ENCODE data around the gene SH3RF3.
"Not testable (repeated sequence)": the region's sequence is repeated elsewhere in the genome, so short reads cannot be mapped to it uniquely, and the experiment has no call there.

The SH3RF3 gene

DNA sequence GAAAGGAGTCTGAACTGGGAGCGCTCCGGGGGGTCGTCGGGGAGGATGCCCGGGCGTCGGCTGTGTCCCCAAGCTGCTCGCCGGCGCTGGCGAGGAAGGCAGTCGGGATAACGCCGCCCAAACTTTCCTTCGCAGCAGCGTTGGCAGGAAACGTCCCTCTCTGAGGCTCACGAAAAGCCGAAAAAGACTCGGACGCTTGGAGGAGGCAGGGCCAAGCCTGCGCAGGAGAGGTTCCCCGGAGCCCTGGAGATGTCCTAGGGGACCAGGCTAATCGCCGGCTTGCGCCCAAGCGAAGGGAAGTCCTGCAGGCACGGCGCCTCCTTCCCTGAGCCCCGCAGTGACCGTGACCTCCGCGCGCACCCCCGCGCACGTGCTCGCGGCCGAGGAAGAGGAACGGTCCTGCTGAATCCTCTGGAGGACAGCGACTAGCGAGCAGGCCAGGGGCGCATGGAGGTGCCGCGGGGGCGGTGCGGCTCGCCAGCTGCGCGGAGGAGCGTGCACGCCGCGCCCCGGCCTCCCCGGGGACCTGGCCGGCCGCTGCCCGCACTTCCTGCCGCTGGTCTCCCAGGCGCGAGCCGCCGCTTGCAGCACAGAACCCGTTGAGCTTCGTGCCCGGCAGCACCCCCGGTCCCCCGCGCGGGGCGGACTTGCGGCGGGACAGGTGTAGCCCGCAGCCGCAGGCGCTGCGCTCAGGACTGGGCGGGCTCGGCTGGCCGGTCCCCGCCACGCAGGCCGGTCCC lies at the start of gene SH3RF3:
SH3RF3 (plus strand) TSS at position 590 of the 740 bp plus-strand sequence.
- DNase-seq (ENCODE audit: low spot score) = no peak

DNA sequence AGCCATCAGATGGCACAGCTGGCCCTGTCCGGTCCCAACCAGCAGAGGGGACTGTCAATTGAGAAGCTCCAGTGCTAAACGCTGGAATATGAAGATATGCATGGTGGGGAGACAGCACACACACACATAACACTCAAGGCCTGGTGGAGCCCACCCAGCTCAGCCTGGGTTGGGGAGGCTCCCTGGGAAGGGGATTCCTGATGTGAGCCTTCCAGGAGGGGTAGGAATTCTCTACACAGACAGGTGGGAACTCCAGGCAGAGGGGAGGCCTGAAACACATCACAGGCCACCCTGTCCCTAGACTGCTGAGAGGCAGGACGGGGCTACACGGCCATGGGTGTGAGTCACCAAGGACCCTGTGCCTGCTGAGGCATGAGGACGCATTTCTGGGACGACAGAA lies 49.4 kb upstream of the SH3RF3 start:
- no peak for DNase-seq (ENCODE audit: low spot score)

DNA sequence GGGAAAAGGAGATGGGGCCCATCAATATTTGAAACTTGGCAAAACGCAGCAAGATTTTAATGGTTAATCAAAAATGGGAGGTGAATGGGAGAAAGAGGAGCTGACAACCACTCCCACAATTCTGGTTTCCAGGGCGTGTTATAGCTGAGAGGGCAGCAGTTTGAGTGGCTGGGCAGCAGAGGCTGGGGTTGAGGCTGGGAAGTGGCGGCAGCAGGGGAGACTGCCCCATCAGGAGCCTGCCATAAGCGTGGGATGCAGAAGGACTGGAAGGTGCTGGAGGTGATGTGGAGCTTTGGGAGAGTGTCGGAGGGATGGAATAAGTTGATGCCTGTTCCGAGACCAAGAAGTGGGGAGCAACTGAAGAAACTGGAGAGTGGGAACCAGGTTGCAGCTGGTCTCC lies 48.9 kb upstream of the SH3RF3 start:
- no peak for DNase-seq (ENCODE audit: low spot score)

DNA sequence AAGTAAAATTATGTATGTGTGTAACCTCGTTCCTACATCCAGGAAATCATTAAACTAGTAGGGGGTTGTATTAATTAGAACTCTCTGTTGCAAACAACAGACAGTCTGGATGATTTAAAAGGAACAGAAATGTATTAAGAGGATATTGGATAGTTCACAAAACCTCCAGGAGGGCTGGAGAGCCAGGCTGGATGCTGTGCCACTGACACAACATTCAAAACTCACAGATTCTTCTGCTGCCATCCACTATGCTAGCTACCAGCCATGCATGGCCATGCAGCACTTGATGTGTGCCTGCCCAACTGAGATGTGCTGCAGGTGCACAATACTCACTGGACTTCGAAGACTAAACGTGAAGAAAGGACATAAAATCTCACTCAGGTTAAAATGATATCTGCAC lies 48.2 kb upstream of the SH3RF3 start:
- DNase-seq (ENCODE audit: low spot score) = no peak

DNA sequence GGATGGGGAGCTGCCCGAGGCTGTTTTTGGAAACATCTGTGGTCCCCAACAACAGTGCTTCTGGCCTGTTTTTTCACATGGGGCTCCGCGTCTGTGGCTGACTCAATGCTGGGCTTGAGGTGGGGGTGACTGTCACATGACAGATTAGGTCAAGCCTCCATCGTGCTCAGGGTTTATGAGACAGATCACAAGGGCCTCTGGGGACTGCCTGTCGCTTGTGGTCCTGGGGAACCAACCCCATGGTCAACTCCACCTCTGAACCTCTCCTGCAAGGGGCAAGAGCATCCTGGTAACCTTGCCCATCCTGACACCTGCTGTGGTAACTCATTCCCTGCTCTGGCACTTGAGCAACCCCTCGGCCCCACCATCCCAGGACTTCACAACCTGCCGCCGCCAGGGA lies 47.6 kb upstream of the SH3RF3 start:
- DNase-seq (ENCODE audit: low spot score) = no peak

DNA sequence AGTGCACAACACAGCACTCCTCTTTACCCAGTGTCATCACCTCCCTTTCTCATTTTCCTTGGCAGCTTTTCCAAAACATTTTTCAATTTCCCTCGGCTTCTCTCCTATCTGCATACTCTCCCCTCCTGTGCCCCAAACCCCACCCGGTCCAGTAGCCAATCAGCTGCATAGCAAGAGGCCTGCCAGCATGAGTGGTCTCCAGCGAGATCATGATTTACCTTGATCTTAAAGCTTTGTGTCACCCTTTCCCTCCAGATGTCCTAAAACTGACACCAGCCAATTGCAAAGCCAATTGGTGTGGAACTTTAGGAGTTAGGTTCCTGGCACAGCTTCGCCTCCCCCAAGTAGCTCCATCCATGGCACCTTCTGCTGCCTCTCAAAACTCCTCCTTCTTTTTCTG lies 45.2 kb upstream of the SH3RF3 start:
- DNase-seq (ENCODE audit: low spot score) = no peak

DNA sequence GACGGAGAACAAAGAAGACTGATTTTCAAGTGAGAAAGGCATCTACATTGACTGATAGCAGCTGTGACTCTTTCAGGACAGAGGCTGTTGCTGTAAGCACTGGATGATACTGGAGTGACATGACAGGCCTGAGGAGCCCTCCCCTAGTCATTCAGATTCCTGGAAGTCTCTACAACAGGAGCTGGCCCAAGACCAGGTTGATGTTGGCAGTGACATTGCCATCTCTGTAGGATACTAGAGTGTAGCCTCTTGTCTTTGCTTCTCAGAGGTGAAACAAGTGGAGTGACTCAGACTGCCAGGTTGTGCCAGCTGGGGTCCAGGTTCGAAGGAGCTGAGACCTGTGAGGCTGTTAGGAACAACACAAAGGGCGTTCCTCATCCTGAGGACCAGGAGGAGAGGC lies 44.7 kb upstream of the SH3RF3 start:
- DNase-seq (ENCODE audit: low spot score) = no peak

DNA sequence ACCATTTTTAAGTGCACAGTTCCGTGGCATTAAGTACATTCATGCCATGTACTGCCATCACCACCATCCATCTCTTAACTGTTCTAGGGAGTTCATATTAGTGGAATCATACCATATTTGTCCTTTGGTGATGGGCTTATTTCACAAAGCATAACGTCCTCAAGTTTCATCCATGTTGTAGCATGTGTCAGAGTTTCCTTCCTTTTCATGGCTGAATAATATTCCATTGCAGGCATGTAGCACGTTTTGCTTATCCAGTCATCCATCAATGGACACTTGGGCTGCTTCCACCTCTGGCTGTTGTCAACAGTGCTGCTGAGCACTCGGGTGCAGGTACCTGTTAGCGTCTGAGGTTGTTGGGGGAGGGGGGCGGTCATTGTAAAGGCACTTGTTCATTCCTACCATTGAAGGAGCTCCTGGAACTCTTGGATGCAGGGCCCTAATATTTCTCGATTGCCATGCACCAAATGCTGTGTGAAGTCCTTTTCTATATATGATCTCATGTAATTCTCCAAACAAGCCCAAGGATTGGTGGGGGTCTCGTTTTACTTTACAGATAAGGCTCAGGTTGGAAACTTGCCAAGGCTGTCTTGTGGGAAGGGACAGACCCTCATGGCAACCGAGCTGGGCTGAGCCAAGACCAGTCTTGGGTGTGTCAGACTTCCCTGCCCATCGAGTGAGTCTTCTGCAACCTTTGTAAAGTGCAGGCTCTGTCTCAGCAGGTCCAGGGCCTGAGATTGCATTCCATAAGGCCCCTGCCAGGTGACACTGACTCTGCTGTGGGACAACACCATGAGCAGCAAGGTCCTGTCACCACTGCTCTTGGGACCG lies 42.9 kb upstream of the SH3RF3 start:
- no peak for DNase-seq (ENCODE audit: low spot score)

DNA sequence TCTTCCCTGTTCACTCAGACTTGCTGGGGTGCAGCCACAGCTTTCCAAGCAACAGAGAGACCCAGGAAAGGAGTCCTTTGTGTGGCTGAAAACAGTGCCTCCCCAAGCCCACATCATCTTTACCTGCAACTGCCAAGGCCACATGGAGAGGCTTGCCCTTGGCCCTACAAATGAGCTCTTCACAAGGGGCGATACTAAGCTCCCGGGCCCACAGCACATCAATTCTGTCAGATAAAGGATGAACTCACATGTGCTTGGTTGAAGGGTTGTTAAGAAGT lies 42.3 kb upstream of the SH3RF3 start:
- DNase-seq (ENCODE audit: low spot score) = no peak

DNA sequence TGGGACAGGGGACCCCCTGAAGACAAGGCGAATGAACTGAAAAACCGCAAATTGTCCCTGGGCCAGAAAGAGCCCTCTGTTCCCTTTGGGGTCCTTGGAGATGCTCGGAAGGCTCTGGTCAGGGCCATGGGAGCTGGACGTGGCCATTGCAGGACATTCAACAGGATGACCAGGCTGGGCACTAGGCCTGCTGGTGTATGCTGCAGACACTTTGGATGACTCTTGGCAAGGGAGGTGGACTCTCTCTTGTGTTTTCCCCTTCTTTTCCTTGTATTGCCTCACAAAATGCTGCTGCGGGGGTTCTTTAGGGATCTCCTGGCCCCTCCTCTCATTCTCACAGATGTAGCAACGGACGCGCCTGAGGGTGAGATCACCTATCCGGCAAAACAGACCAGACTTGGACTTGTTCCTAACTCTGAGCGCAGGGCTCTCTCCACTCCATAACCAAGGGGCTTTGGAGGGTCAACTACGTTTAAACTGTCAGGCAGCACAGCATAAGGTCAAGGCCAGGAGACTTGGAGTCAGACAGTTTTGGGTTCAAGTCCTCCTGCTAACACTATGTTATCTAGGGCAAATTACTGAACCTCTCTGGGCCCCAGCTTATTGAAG lies 41.8 kb upstream of the SH3RF3 start:
- no peak for DNase-seq (ENCODE audit: low spot score)

DNA sequence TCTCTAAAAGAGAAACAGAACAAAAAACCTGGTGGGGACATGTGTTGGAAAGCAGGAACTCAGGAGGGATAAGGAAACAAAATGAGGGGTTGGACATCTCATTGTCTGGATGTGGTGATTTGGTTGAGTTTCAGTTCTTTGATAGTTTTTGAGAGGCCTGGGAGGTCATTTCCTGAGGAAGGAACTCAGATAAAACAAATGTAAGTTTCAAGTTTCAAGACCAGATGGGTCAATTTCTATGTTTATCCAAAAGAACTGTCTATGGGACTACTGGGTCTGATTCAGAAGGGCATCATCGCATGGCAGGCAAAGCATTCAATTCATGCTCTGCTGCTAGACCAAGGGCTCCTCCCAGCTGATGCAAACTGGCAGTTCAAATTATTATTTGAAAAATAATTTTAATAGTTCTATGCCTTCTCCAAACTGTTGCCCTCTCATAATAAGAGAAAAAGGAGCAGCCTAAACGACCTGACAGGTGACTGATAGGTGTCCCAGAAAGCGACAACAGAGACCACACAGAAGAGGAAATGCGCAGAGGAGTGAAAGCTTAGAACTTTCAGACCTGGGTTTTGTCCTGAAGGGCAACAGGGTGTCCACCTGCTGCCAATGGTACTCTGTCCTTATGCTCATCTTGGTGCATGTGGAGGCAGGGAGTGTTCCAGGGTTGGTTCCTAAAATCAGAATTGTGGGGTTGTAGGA lies 39.3 kb upstream of the SH3RF3 start:
- no peak for DNase-seq (ENCODE audit: low spot score)

DNA sequence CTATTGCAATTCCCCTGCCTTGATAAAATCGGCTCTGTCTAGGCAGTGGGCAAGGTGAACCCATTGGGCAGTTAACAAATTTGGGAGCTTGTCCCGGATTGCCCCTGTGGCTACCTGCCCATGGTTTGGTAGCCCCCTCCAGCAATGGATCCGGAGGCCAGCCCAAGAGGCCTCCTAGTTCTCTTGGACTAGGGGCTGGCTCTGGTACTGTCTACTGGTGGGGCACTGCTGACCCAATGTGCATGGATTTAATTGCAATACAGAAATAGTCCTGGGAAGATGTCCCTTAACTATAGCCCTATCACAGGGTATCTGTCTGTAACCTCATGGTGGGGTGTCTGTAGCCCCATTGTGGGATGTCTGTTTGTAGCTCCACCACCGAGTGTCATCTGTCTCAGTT lies 37.5 kb upstream of the SH3RF3 start:
- DNase-seq (ENCODE audit: low spot score) = no peak

DNA sequence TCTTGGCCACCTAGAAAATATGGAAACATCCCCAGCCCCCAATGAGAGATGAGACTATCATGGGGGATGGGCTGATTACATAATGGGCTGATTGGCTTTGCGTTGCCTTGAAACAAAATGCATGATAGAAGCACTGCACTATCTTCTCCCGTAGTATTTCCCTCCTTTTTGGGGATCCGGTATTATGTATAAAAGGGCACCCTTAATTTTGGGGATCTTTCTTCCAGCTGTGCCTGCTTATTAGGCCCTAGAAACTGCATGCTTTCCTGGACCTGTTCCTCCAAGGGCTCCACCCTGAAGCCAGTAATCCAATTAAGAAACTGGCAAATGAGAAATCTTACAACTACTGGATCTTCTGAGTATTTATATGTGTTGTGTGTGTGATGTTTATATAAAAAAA lies 34.9 kb upstream of the SH3RF3 start:
- DNase-seq (ENCODE audit: low spot score) = no peak

DNA sequence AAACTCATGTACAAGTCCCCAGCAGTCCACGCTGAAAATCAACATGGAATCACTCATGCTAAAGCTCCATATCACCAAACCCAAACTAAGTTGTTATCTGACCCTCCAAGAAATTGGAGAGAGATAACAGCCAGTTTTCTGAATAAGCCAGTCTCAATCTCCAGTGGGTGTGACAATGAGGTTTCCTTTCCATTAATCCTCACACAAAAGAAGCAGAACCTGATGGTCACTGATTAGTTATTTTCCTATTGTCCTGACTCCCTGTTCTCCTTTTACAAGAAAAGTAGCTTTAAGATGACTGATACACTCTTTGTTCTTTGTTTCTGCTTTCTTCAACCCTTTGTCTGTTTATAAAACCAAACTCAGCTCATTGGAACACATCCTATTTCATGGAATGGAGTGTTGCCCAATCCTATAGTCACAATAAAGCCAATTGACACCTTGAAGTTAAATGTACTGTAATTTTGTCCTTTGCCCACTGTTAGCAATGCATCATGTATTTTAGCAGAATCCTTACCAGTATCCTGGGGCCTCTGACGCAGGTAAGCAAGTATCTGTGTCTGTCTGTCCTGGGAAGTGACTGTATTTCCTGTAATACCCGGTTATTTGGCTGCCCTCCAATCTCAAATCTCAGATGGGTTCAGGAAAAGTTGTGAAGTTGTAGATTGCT lies 30.6 kb upstream of the SH3RF3 start:
- DNase-seq (ENCODE audit: low spot score) = no peak

DNA sequence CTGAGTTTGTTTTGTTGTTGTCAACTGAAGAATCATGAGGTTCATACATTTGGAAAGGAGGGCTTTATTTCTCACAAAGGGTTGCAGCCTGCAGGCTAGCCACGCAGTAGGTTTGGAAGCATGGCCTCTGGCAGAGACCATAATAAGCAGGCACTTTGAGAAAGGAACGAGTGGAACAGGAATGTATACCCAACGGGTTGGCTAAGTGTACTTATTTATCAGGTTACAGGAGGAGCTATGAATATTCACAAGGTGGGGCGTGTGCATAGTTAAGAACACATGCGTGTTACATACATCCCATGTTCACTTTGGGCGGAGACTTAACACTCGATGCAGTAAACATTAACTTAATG lies 30.1 kb upstream of the SH3RF3 start:
- no peak for DNase-seq (ENCODE audit: low spot score)

DNA sequence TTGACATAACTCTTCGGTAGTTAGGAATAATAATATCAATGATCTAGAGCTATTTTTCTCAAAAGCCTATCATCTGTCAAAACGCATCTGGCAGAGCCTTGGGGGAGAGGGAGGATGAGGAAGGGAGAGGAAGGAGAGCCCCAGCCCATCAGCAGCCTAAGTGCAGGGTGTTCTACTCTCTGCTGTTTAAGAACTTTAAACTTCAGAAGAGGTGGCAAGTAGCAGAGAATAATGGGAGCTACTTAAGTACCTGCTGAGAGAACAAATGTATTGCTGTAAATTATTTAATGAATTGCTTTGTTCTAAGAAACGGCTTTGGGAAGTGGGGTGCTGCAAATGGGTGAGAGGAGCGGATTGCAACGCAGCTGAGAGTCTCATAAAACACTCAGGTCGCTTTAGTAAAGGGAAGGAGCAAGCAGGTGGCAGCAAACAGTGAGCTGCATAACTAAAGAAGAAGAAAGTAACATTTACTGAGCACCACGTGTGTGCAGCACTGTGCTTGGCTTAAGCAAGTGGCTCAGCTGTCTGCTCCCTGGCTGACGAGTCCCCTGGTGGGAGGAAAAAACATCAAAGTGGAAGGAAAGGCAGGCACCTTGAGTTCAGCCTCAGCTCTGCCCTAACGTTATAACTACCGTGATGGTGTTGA lies 26.3 kb upstream of the SH3RF3 start:
- no peak for DNase-seq (ENCODE audit: low spot score)

DNA sequence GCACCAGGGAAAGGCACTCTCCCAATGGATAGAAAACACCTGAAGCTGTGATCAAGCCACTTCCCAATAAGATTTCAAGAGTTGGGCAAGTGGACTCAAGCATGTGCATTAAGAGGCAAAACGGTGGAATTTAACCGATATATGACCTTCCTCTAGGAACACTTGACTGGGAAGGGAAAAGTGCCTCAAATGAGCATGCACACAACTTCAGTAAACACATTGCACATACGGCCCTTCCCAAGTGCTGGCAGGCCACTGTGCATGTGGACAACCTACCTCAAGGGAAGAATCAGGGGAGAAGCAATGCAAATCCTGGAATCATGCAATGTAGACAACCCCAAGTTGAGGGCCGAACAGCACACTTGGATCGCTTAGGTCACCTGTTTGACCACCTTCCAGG lies 23.9 kb upstream of the SH3RF3 start:
- DNase-seq (ENCODE audit: low spot score) = no peak

DNA sequence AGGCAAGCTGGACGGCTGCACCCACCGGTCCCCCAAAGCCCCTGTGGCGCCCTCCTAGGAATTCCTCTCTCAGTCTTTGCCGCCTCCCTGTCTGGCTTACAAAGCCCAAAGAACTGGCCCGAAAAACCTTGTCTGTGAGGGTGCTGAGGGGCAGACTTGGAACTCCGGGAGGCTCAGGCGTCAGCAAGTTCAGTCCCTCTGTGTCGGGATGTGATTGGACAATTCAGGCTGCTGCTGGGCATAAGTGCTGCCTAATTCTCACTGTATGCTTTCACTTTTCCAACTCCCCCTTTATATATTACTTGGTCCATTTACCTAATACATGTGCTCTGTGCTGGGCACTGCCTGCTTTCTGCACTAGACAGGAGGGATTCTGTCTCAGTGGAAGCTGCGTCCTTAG lies 20.3 kb upstream of the SH3RF3 start:
- no peak for DNase-seq (ENCODE audit: low spot score)

DNA sequence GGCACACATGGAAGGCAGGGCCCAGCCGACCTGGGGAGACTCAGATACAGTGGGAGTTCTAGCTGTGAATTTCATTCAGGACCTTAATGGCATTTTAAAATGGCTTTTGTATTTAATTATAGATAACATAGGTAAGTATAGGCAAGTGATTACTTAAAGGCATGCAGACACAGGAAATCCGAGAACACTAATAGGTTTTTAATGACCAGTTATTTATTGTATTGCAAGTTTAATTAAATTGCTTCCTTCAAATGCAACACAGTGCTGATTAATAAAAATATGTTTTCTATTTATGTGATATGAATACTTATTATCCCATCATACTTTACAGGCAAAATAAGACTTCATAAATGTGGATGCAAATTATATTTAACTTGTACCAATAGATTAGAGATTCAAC lies 19.7 kb upstream of the SH3RF3 start:
- DNase-seq (ENCODE audit: low spot score) = no peak

DNA sequence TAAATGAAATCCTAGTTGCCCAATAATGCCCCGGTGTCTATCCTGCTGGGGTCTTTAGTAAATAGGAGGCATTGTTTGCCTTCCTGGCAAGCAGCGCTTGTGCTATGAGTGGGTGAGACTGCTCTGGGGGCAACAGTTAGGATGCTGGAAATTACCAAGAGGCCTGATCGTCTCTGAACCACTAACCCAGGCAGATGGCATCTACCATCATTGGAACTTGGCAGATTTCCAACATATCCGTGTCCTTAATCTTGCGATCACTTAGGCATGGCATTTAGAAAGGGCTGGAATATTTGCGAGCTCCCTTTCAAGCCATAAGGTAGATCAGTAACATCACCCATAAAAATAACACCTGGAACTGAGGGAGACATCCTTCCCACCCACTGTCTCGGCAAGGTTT lies 18.8 kb upstream of the SH3RF3 start:
- DNase-seq (ENCODE audit: low spot score) = no peak

DNA sequence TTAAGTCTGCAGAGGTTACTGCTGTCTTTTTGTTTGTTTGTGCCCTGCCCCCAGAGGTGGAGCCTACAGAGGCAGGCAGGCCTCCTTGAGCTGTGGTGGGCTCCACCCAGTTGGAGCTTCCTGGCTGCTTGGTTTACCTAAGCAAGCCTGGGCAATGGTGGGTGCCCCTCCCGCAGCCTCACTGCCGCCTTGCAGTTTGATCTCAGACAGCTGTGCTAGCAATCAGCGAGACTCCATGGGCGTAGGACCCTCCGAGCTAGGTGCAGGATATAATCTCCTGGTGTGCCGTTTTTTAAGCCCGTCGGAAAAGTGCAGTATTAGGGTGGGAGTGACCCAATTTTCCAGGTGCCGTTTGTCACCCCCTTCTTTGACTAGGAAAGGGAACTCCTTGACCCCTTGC lies 11.8 kb upstream of the SH3RF3 start:
- DNase-seq (ENCODE audit: low spot score) = not testable (repeated sequence)

DNA sequence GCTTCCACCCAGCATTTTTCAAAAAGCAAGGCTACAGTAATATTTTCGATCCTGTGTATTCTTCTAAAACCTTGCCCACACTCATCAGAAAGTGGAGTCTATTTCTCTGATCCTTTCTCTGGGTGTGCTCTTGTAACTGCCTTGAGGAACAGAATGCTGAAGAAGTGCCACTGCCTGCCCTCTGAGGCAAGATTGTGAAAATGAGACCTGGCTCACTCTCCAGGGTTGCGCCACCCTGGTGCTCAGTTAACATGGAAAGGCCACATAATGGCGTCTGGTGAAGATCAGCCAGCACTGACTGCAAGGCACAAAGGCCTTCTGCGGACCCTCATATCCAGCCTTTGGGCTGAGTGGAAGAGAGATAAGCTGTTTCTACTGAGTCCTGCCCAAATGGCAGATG lies 11.2 kb upstream of the SH3RF3 start:
- DNase-seq (ENCODE audit: low spot score) = no peak

All from NAMALWA (cell line).